ENCODE measurements around the gene DDX21.

- TF ChIP-seq CTCF (IDR thresholded peaks at IDR 0.05) (no peak), POLR2A (IDR thresholded peaks at IDR 0.05) (no peak), EP300 (IDR thresholded peaks at IDR 0.05) (no peak)
Observed at GRCh38 chr10:69007260-69007659, 51.3 kb downstream of the DDX21 start.

Measured in ovary (tissue), 3 donors.